Left ventricle myocardium superior (tissue), 1 donor: ENCODE data around the gene C16orf74. TPM values are rescaled to one million over a fixed set of nuclear protein-coding genes. Genes with fewer than 3 reads are reported as not detected.

Source experiments
- ATAC-seq: fragments of 200-7000 bp; cut with Tn5 transposase; one replicate; pipeline ENCODE4 v1.9.1; 2020; ENCODE audit warnings: mild to moderate bottlenecking, moderate library complexity
- DNase-seq: peaks from one replicate; pipeline ENCODE4 v3.0.0-alpha.2; 2020
- intact Hi-C: fragments of 100-400 bp; cut with micrococcal nuclease; formaldehyde crosslinking; loops from one replicate; pipeline ENCODE4 v1.11.0; 2022
- total RNA-seq: library from RNA; stranded (reverse); fragmentation: NEBNext Ultra II Directional; extraction: Animal tissue kit (Norgen Biotek cat#: 25700); gene quantifications from one replicate; pipeline ENCODE4 v1.2.1, GENCODE V29; 2021
- donor health status: DM: no; HTN: yes; CAD: no; lungs with severe emphysema.

C16orf74 gene
- total RNA-seq, 1 donor from 2014 or later, result 1.7 TPM

- intact Hi-C loops, result no loop called here
- DNase-seq (no peak), ATAC-seq (no peak)
These were observed 26.6 kb downstream of the C16orf74 start for GRCh38 chr16:85724126-85724879.

- intact Hi-C loops, result no loop called here
- ATAC-seq (peak; percentile 18), DNase-seq (no peak)
These were observed 28.6 kb downstream of the C16orf74 start for GRCh38 chr16:85722128-85722893.

- peak; percentile 51 for ATAC-seq
- intact Hi-C loops, result no loop called here
- peak; percentile 43 for DNase-seq
These were observed 30.6 kb downstream of the C16orf74 start for GRCh38 chr16:85720302-85720637.

GRCh38 chr16:85719605-85720301 is 31.1 kb downstream of the C16orf74 start:
- no peak for DNase-seq
- intact Hi-C loops, result no loop called here

GRCh38 chr16:85718682-85719081 is 32.2 kb downstream of the C16orf74 start:
- intact Hi-C loops, result no loop called here
- DNase-seq, result no peak
- peak; percentile 25 for ATAC-seq

More at GRCh38 chr16:85719605-85720301, 31.1 kb downstream of the C16orf74 start:
- ATAC-seq, result no peak

DNA sequence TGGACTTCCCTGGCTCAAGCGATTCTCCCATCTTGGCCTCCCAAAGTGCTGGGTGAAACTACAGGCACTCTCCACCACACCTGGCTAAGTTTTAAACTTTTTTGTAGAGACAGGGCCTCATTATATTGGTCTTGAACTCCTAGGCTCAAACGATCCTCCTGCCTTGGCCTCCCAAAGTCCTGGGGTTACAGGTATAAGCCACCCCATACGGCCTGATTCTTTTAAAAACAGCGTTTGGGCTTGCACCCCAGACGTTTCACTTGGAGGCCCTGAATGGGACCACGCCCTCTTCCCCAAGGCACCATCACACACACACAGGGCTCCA is 32.8 kb downstream of the C16orf74 start:
- DNase-seq (no peak), ATAC-seq (no peak)
- intact Hi-C loops, result no loop called here

- DNase-seq, result peak; percentile 74
- ATAC-seq, result peak; percentile 70
- intact Hi-C loops, result no loop called here
These were observed 33.3 kb downstream of the C16orf74 start for GRCh38 chr16:85717393-85718152.

DNA sequence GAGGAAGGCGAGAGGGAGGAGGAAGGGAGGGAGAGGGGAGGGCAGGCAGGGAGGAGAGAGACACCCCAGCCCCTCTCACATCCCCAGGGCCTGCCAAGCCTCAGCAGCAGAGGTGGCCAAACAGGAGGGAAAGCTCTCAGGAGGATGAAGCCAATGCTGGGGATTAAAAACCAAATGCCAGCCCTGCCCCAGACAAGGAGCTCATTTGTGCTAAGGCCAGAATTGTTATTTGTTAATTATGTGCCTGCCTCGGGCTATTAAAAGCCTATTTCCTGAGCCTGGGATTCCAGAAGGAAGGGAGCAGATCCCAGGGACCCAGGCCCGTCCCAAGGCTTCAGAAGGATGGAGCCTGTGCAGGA is 34.2 kb downstream of the C16orf74 start:
- no peak for DNase-seq
- no peak for ATAC-seq
- intact Hi-C loops, result no loop called here

DNA sequence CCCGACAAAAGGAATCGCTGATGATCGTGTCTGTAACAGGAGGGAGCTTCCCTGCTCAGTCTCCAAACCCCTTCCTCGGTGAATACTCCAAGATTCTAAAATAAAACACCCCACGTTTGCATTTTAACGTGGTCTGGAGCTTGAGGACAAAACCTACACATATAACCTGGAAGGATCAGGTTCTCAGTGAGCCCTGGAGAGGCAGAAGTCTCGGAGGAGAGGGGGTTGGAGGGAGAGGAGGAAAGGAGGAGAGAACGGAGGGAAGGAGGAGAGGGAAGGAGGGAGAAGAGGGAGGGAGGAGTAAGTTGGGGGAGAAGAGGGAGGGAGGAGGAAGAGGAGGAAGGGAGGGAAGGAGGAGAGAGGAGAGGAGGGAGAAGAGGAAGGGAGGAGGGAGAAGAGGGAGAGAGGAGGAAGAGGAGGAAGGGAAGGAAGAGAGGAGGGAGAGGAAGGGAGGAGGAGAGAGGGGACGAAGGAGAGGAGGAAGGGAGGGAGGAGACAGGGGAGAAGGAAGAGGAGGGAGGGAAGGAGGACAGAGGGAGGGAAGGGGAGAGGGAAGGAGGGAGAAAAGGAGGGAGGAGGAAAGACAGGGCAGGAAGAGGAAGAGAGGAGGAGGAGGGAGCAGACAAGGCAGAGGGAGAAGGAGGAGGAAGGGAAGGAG is 34.7 kb downstream of the C16orf74 start:
- DNase-seq (no peak), ATAC-seq (no peak)
- intact Hi-C loops, result no loop called here

GRCh38 chr16:85715169-85716021 is 35.5 kb downstream of the C16orf74 start:
- DNase-seq (no peak), ATAC-seq (no peak)
- intact Hi-C loops, result no loop called here

DNA sequence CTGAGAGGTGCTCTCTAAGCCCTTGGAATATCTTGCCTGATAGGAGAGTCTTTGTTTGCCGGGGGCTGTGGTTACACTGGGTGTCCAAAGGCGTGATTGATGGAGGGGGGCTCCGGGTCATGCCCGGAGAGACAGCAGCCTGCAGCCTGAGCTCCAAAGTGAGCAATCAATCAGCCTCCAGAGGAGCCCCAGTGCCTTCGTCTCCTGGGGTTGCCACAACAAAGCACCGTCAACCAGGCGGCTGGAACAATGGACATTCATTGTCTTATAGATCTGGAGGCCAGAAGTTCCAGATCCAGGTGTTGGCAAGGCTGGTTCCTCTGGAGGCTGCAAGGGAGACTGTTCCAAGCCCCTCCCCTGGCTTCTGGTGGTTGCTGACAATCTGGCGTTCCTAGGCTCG is 38.1 kb downstream of the C16orf74 start:
- ATAC-seq (no peak), DNase-seq (no peak)
- intact Hi-C loops, result no loop called here

- intact Hi-C loops, result no loop called here
- DNase-seq, result no peak
- no peak for ATAC-seq
These were observed 38.8 kb downstream of the C16orf74 start for GRCh38 chr16:85711982-85712587.

DNA sequence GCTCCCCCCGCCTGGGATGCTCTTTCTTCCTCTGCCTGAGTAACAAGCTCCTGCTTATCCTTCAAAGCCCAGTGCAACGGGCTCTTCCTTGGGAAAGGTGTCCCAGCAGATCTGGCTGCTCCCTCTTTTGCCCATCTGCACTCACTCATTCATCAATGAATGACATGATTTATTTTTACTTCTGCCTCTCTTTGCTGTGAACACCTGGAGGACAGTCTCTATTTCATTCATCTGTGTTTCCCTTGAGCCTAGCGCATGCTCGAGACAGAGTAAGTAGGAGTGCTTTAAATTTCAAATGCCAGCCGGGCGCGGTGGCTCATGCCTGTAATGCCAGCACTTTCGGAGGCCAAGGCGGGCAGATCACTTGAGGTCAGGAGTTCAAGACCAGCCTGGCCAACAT is 40.2 kb downstream of the C16orf74 start:
- intact Hi-C loops, result no loop called here
- ATAC-seq (no peak), DNase-seq (no peak)

DNA sequence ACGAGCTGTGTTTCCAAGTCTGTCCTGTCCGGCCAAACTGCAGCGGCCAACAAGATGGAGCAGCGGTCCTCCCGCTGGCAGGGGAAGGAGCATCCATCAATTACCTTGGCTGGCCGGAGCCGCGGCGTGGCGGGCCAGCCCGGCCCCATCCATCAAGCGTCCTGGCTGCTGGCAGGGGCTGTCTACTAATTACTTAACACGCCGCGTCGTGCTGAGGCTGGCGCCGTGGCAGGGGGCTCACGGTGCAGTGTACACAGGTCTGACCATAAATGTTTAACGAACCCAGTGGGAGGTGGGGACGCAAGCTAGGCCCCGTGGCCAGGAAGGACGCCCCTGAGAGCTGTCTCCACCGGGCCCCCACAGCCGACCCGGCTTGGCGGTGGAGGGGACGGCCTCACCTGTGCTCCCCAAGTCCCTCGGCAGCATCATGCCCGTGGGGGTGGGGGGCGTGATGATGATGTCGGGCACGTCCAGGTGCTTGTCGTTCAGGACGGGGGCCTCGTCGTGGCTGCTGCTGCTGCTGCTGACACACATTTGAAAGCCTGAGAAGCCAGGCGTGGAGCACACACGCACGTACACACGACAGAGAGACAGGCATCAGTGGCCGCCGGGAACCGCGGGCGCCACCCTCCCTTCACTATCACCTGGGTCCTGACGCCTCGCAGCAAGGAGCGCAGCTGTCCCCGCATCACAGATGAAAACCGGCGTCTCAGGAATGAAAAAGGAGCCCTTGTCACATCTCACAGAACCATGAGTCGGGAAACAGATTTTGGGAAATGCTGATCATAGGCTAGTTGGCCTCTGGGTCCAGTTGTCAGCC is 40.9 kb downstream of the C16orf74 start:
- DNase-seq (no peak), ATAC-seq (no peak)
- intact Hi-C loops, result no loop called here

GRCh38 chr16:85708338-85708737 is 42.6 kb downstream of the C16orf74 start:
- DNase-seq (no peak), ATAC-seq (no peak)
- intact Hi-C loops, result no loop called here

DNA sequence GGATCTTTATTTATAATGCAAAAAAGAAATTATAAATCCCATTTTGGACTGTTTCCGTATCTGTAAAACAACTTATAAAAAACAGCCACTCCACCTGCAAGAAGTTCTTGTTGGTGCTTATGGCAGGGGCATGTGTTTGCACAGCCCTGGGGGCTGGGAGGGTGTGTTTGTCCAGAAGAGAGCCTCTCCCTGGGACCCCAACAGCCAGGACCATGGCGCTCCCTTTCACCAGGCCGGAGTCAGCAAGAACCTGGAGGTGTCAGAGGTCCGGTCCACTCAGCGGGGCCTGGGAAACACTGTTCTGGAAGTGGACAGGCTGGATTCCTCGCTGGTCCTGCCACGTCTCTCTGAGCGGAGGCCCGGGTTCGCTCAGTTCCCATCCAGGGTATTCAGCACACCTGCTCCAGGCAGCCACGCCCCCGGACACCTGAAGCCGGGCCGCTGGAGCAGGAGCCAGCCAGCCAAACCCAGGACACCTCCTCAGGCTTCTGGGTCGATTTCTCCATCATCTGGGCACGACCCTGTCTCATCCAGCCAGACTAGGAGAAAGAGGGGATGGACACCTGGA is 43.3 kb downstream of the C16orf74 start:
- intact Hi-C loops, result no loop called here

More for the DNA sequence above, 43.3 kb downstream of the C16orf74 start:
- ATAC-seq (no peak), DNase-seq (no peak)
